Smooth muscle cell (in vitro differentiated cells): ENCODE results near the gene DPP6. TPM values are rescaled to one million over a fixed set of nuclear protein-coding genes. Genes with fewer than 3 reads are reported as not detected.
"Not testable (repeated sequence)": the region's sequence is repeated elsewhere in the genome, so short reads cannot be mapped to it uniquely, and the experiment has no call there.

Experiments used
- DNase-seq: peaks from one replicate; lab custom pipeline; 2025; ENCODE audit not compliant: unreplicated experiment; lab: John Stamatoyannopoulos, UW
- H2AFZ ChIP-seq: fragments of 200-600 bp; sonication (generic); 2 replicates; pipeline ENCODE4 v1.6.0; 2016; ENCODE audit warnings: antibody characterized with exemption, low read depth, mild to moderate bottlenecking
- H3F3A ChIP-seq: fragments of 200-600 bp; sonication (generic); 2 replicates; pipeline ENCODE4 v1.6.0; 2017; ENCODE audit warnings: antibody characterized with exemption, low read depth
- H3K27ac ChIP-seq: fragments of 200-600 bp; sonication (generic); 2 replicates; pipeline ENCODE4 v1.5.1; 2016; ENCODE audit warnings: low read depth, mild to moderate bottlenecking
- H3K27me3 ChIP-seq: fragments of 200-600 bp; sonication (generic); 2 replicates; pipeline ENCODE4 v1.6.1; 2016; ENCODE audit warnings: low read depth, mild to moderate bottlenecking
- H3K36me3 ChIP-seq: fragments of 200-600 bp; sonication (generic); 2 replicates; pipeline ENCODE4 v1.5.1; 2016; ENCODE audit warnings: low read depth
- H3K4me1 ChIP-seq: fragments of 200-600 bp; sonication (generic); 2 replicates; pipeline ENCODE4 v1.5.1; 2016; ENCODE audit warnings: low read depth
- H3K4me2 ChIP-seq: fragments of 200-600 bp; sonication (generic); 2 replicates; pipeline ENCODE4 v1.6.0; 2016; ENCODE audit warnings: mild to moderate bottlenecking
- H3K4me3 ChIP-seq: fragments of 200-600 bp; sonication (generic); 2 replicates; pipeline ENCODE4 v1.5.1; 2016; ENCODE audit warnings: mild to moderate bottlenecking
- H3K79me2 ChIP-seq: fragments of 200-600 bp; sonication (generic); 2 replicates; pipeline ENCODE4 v1.6.0; 2016; ENCODE audit warnings: low read depth, mild to moderate bottlenecking
- H3K9ac ChIP-seq: fragments of 200-600 bp; sonication (generic); 2 replicates; pipeline ENCODE4 v1.6.0; 2016; ENCODE audit warnings: low read depth
- H3K9me3 ChIP-seq: fragments of 200-600 bp; sonication (generic); replicated peaks from 2 replicates; pipeline ENCODE4 v1.5.1; 2016; ENCODE audit warnings: low read depth
- H4K20me1 ChIP-seq: fragments of 200-600 bp; sonication (generic); 2 replicates; pipeline ENCODE4 v1.6.0; 2016; ENCODE audit warnings: low read depth
- WGBS: methylation state at CpG from one replicate; pipeline ENCODE4 v1.1.7; 2016; ENCODE audit warnings: low lambda C conversion rate; 5-methylcytosine and 5-hydroxymethylcytosine counted together
- polyA plus RNA-seq: library from polyadenylated mRNA; unstranded; fragments of >200 nt; fragmentation: Nextera tagmentation; extraction: Ambion mirVana; gene quantifications from 2 replicates; pipeline ENCODE4 v1.2.1, GENCODE V29; 2016
- total RNA-seq: library from RNA; depleted of rRNA; stranded (reverse); fragments of >200 nt; gene quantifications from 2 replicates; pipeline ENCODE4 v1.2.3, GENCODE V29; 2014

Gene DPP6
- total and polyA plus RNA-seq, 2 experiments from 2014 or later, result 0.72 TPM; not detected in 1

GRCh38 chr7:154095201-154095600 is 43.0 kb downstream of the DPP6 start:
- not testable (repeated sequence) for H2AFZ ChIP-seq, H3K4me3 ChIP-seq, H3K36me3 ChIP-seq, H3K9ac ChIP-seq, H3K79me2 ChIP-seq, H3K27ac ChIP-seq, H3F3A ChIP-seq, H3K27me3 ChIP-seq, H3K4me2 ChIP-seq, DNase-seq, H3K4me1 ChIP-seq, H4K20me1 ChIP-seq, H3K9me3 ChIP-seq
- 32% methylated on average over 8 of the region's 9 CpGs for WGBS

DNA sequence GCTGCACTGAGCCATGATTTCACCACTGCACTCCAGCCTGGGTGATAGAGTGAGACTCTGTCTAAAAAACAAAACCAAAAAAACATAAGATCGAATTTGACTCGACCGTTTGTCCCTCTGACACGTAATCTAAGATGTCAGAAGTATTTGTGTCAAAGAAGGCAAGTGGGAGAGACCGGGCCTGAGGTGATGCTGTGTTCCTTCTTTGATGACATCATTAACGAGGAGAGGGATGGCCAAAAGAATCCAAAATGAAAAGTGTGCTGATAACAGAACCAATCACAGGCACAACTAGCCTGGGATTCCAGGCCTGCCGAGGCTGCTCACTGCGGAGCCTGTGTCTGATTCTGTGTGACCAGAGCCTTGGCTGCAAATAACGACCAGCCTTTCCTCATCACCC is 52.9 kb downstream of the DPP6 start:
- not testable (repeated sequence) for H4K20me1 ChIP-seq, H3F3A ChIP-seq, H3K4me2 ChIP-seq, H3K4me1 ChIP-seq, H3K9ac ChIP-seq, H2AFZ ChIP-seq, DNase-seq, H3K27ac ChIP-seq, H3K4me3 ChIP-seq, H3K9me3 ChIP-seq, H3K36me3 ChIP-seq, H3K27me3 ChIP-seq, H3K79me2 ChIP-seq
- WGBS, result 85% methylated on average over 9 of the region's 9 CpGs

DNA sequence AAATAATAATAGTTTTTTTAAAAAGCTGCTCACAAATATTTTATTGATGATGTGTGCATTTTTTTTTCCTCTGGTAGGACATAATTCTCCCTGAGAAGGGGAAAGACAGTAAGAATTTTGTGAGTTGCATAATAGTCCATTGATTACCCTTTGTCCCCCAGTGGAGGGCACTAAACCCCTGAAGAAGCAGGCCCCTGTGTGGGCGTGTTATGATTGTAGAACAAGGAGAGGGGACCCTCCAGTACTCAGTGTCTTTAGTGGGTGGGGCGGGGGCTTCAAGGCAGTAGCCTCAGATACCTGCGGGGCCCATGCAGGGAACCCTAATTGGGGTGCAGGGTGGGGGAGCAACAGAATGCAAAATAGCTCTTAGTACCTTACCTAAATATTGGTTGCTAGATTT is 57.4 kb downstream of the DPP6 start:
- not testable (repeated sequence) for H3F3A ChIP-seq, H4K20me1 ChIP-seq, H3K4me3 ChIP-seq, H3K36me3 ChIP-seq, H3K27me3 ChIP-seq, H3K9ac ChIP-seq, H3K79me2 ChIP-seq, H3K27ac ChIP-seq, DNase-seq, H2AFZ ChIP-seq, H3K4me2 ChIP-seq, H3K4me1 ChIP-seq, H3K9me3 ChIP-seq
- no CpG with 5 or more reads among the region's 3 CpGs for WGBS

GRCh38 chr7:154113732-154114351 is 61.6 kb downstream of the DPP6 start:
- not testable (repeated sequence) for DNase-seq, H3K9ac ChIP-seq, H4K20me1 ChIP-seq, H3K4me3 ChIP-seq, H3K4me1 ChIP-seq, H2AFZ ChIP-seq, H3K36me3 ChIP-seq, H3F3A ChIP-seq, H3K4me2 ChIP-seq, H3K27me3 ChIP-seq, H3K9me3 ChIP-seq, H3K79me2 ChIP-seq, H3K27ac ChIP-seq
- WGBS, result 73% methylated on average over 4 of the region's 4 CpGs

GRCh38 chr7:154117411-154118390 is 65.5 kb downstream of the DPP6 start:
- H3K4me2 ChIP-seq, H3K4me1 ChIP-seq, DNase-seq, H3K9ac ChIP-seq, H4K20me1 ChIP-seq, H3K27ac ChIP-seq, H3F3A ChIP-seq, H3K4me3 ChIP-seq, H3K79me2 ChIP-seq, H3K9me3 ChIP-seq, H3K27me3 ChIP-seq, H2AFZ ChIP-seq, H3K36me3 ChIP-seq: not testable (repeated sequence)
- WGBS, result 78% methylated on average over 10 of the region's 12 CpGs

DNA sequence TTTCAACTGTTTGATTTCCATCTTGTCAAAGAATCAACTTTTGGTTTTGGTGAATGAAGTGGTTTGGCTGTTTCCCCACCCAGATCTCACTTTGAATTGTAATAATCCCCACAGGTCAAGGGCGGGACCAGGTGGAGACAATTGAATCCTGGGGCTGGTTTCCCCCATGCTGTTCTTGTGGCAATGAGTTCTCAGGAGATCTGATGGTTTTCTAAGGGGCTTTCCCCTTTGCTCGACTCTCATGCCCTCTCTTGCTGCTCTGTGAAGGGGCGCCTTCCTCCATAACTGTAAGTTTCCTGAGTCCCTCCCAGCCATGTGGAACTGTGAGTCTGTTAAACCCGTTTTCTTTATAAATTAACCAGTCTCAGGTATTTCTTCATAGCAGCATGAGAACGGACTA is 68.6 kb downstream of the DPP6 start:
- not testable (repeated sequence) for H3K9ac ChIP-seq, H3K4me2 ChIP-seq, H3K27ac ChIP-seq, H3K27me3 ChIP-seq, H3K9me3 ChIP-seq, H3K36me3 ChIP-seq, H3F3A ChIP-seq, H2AFZ ChIP-seq, H4K20me1 ChIP-seq, DNase-seq, H3K4me1 ChIP-seq, H3K4me3 ChIP-seq, H3K79me2 ChIP-seq
- 84% methylated on average over 5 of the region's 5 CpGs for WGBS

DNA sequence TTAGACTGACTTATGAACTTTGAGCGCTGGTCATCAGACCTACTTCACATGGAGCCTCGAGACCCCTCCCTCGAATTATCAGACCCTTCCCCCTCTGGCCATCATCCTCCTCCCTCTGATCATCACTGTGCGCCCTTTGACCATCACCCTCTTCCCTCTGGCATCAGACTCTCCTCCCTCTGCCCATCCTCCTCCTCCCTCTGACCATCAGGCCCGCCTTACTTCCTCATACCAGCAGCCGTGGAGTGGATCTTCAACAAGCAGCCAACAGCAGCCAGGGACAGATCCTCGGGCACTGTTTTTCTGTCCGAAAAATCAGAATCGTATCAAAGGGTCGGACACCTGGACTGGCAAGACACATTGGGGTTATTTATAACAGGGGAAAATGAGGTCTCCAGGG is 70.5 kb downstream of the DPP6 start:
- WGBS, result 86% methylated on average over 6 of the region's 10 CpGs
- not testable (repeated sequence) for H3K4me1 ChIP-seq, DNase-seq

GRCh38 chr7:154123397-154123796 is 71.2 kb downstream of the DPP6 start:
- not testable (repeated sequence) for H3F3A ChIP-seq, H3K9me3 ChIP-seq, H3K4me1 ChIP-seq, DNase-seq, H3K27ac ChIP-seq, H3K36me3 ChIP-seq, H2AFZ ChIP-seq, H3K27me3 ChIP-seq, H3K79me2 ChIP-seq, H4K20me1 ChIP-seq, H3K9ac ChIP-seq, H3K4me3 ChIP-seq, H3K4me2 ChIP-seq
- WGBS, result 100% methylated on average over 1 of the region's 7 CpGs

More for the DNA sequence above, 70.5 kb downstream of the DPP6 start:
- not testable (repeated sequence) for H3F3A ChIP-seq, H3K9ac ChIP-seq, H2AFZ ChIP-seq, H3K9me3 ChIP-seq, H3K27me3 ChIP-seq, H3K36me3 ChIP-seq, H4K20me1 ChIP-seq, H3K4me2 ChIP-seq, H3K4me3 ChIP-seq, H3K79me2 ChIP-seq, H3K27ac ChIP-seq
